ENCODE data around the gene SIGLECL1. TPM values are rescaled to one million over a fixed set of nuclear protein-coding genes. Genes with fewer than 3 reads are reported as not detected.

The SIGLECL1 gene
- not detected in 2 replicates for total RNA-seq

GRCh38 chr19:51250786-51251467 is at the start of gene SIGLECL1:
TSS of gene SIGLECL1 (plus strand) at chr19:51251080. CDS start at chr19:51264073, 12,993 bp downstream.

DNA sequence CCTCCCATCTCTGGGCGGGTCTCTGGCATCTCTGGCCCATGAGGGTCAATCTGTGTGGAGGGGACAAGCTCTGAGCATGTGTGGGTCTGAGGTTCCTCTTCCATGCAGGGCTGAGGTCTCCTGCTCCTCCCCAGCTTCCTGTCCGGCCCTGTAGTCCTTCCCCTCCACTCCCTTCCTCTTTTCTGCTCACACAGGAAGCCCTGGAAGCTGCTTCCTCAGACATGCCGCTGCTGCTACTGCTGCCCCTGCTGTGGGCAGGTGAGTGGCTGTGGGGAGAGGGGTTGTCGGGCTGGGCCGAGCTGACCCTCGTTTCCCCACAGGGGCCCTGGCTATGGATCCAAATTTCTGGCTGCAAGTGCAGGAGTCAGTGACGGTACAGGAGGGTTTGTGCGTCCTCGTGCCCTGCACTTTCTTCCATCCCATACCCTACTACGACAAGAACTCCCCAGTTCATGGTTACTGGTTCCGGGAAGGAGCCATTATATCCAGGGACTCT is 25.9 kb upstream of the SIGLECL1 start, which contains the start of gene CD33:
TSS of gene CD33 (plus strand) at position 183 of the 496 bp plus-strand sequence. CDS start at position 222, 39 bp downstream.

DNA sequence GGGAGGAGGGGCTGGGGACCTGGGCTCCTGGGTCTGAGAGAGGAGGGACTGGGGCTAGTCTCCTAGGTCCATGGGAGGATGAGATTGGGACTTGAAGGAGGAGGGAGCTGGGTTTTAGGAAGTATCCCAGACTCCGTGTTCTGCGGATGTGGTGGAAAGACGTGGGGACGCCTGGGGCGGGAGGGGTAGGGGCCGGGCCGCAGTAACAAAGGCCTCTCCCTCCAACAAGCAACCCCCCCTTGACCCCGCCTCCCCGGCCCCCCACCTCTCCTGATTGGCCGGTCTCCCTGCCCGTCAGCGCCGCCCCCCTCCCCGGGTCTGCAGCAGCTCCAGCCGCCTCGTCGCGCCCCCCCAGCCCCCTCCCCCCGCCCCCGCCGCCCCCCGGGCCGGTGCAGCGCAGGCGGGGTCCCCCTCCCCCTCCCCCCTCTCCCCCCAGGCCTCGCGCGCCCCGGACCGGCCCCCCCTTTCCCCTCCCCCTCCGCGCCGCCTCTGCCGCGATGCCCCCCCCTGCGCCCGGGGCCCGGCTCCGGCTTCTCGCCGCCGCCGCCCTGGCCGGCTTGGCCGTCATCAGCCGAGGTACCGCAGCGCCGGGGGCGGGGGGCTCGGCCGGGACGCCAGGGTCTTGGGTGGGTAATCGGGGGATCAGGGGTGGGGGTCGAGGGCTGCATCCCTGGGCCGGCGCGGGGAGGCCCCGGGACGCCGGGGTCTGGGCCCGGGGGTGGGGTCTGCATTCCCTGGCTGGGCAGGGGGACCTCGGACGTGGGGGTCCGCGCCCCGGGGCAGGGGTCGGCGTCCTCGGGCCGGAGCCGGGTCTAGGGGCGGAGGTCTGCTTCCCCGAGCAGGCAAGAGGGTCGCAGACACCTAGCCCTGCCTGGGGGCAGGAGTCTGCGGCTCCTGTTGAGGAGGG is 60.7 kb downstream of the SIGLECL1 start, which contains the start of gene IGLON5:
TSS of gene IGLON5 (plus strand) at position 294 of the 907 bp plus-strand sequence. CDS start at position 498, 204 bp downstream.

Other genes starting within 250 kb of the SIGLECL1 start
- not detected in 2 replicates for gene KLK8, start 249.5 kb upstream of the SIGLECL1 start, total RNA-seq
- not detected in 2 replicates for gene KLK10, start 231.4 kb upstream of the SIGLECL1 start, total RNA-seq
- gene KLK11, start 224.5 kb upstream of the SIGLECL1 start, total RNA-seq, result not detected in 2 replicates
- gene KLK12, start 216.1 kb upstream of the SIGLECL1 start, total RNA-seq, result not detected in 2 replicates
- gene KLK13, start 186.0 kb upstream of the SIGLECL1 start, total RNA-seq, result not detected in 2 replicates
- not detected in 2 replicates for gene KLK14, start 168.2 kb upstream of the SIGLECL1 start, total RNA-seq
- 7.0 and 8.4 TPM in 2 replicates for gene CTU1, start 142.7 kb upstream of the SIGLECL1 start, total RNA-seq
- 0.19 and 0.28 TPM in 2 replicates for gene SIGLEC9, start 126.2 kb upstream of the SIGLECL1 start, total RNA-seq
- gene SIGLEC7, start 108.8 kb upstream of the SIGLECL1 start, total RNA-seq, result not detected in 2 replicates
- not detected in 2 replicates for gene CD33, start 26.0 kb upstream of the SIGLECL1 start, total RNA-seq
- gene IGLON5, start 60.6 kb downstream of the SIGLECL1 start, total RNA-seq, result under 0.01 TPM in 1 of 2 replicates, not detected in the other
- gene VSIG10L, start 91.1 kb downstream of the SIGLECL1 start, total RNA-seq, result 0.38 and 0.85 TPM in 2 replicates
- 107 and 182 TPM in 2 replicates for gene ETFB, start 115.3 kb downstream of the SIGLECL1 start, total RNA-seq
- not detected in 2 replicates for gene CLDND2, start 117.9 kb downstream of the SIGLECL1 start, total RNA-seq
- not detected in 2 replicates for gene NKG7, start 121.6 kb downstream of the SIGLECL1 start, total RNA-seq
- gene LIM2, start 136.9 kb downstream of the SIGLECL1 start, total RNA-seq, result not detected in 2 replicates
- gene C19orf84, start 139.5 kb downstream of the SIGLECL1 start, total RNA-seq, result not detected in 2 replicates
- gene SIGLEC10, start 166.6 kb downstream of the SIGLECL1 start, total RNA-seq, result not detected in 2 replicates
- gene SIGLEC8, start 207.4 kb downstream of the SIGLECL1 start, total RNA-seq, result not detected in 2 replicates
- gene CEACAM18, start 227.5 kb downstream of the SIGLECL1 start, total RNA-seq, result not detected in 2 replicates